NCI-H2029 (cell line): ENCODE results near the gene ANKS1B.

Source experiments
- DNase-seq: peaks from one replicate; lab custom pipeline; 2025; lab: John Stamatoyannopoulos, UW

ANKS1B gene

GRCh38 chr12:98727196-98727595, 1257.5 kb downstream of the ANKS1B start:
- DNase-seq = no peak

GRCh38 chr12:98725476-98726247, 1259.1 kb downstream of the ANKS1B start:
- DNase-seq = no peak

- DNase-seq = no peak
Observed at GRCh38 chr12:98724384-98725155, 1260.2 kb downstream of the ANKS1B start.

- DNase-seq = no peak
Observed at GRCh38 chr12:98721204-98721702, 1263.5 kb downstream of the ANKS1B start.

- no peak for DNase-seq
Observed at GRCh38 chr12:98719515-98720504, 1264.9 kb downstream of the ANKS1B start.

GRCh38 chr12:98714426-98714825, 1270.3 kb downstream of the ANKS1B start:
- DNase-seq = no peak

GRCh38 chr12:98709022-98709421, 1275.7 kb downstream of the ANKS1B start:
- DNase-seq = no peak

GRCh38 chr12:98701166-98701565, 1283.6 kb downstream of the ANKS1B start:
- DNase-seq = peak; percentile 44

- no peak for DNase-seq
Observed at GRCh38 chr12:98699586-98699985, 1285.2 kb downstream of the ANKS1B start.

- DNase-seq = peak; percentile 30
Observed at GRCh38 chr12:98698603-98699463, 1285.9 kb downstream of the ANKS1B start.

- no peak for DNase-seq
Observed at GRCh38 chr12:98697209-98697608, 1287.5 kb downstream of the ANKS1B start.

- DNase-seq = no peak
Observed at GRCh38 chr12:98696036-98696646, 1288.6 kb downstream of the ANKS1B start.

GRCh38 chr12:98691351-98691750, 1293.4 kb downstream of the ANKS1B start:
- DNase-seq = no peak

GRCh38 chr12:98686603-98687002, 1298.1 kb downstream of the ANKS1B start:
- DNase-seq = no peak
